Raji (cell line): ENCODE data around the gene RAC2.

ENCODE experiments used
- POLR2A ChIP-seq: IDR thresholded peaks from 2 replicates; pipeline ENCODE4 v1.6.1; 2011; ENCODE audit warnings: low read depth, low read length, control low read depth; ENCODE audit not compliant: insufficient read depth

Gene RAC2

GRCh38 chr22:37281195-37281594, 37.1 kb upstream of the RAC2 start:
- no peak for TF ChIP-seq POLR2A

GRCh38 chr22:37280718-37281117, 36.6 kb upstream of the RAC2 start:
- TF ChIP-seq POLR2A = no peak

- no peak for TF ChIP-seq POLR2A
Measured at GRCh38 chr22:37279331-37280181, 35.5 kb upstream of the RAC2 start.

- TF ChIP-seq POLR2A = no peak
Measured at GRCh38 chr22:37278261-37278660, 34.2 kb upstream of the RAC2 start.

GRCh38 chr22:37277384-37277783, 33.3 kb upstream of the RAC2 start:
- no peak for TF ChIP-seq POLR2A

- no peak for TF ChIP-seq POLR2A
Measured at GRCh38 chr22:37276776-37277175, 32.7 kb upstream of the RAC2 start.

GRCh38 chr22:37275622-37276021, 31.6 kb upstream of the RAC2 start:
- TF ChIP-seq POLR2A = no peak

GRCh38 chr22:37275134-37275533, 31.1 kb upstream of the RAC2 start:
- no peak for TF ChIP-seq POLR2A

- TF ChIP-seq POLR2A = no peak
Measured at GRCh38 chr22:37274380-37274862, 30.4 kb upstream of the RAC2 start.

GRCh38 chr22:37273846-37274225, 29.8 kb upstream of the RAC2 start:
- TF ChIP-seq POLR2A = no peak

GRCh38 chr22:37273126-37273845, 29.2 kb upstream of the RAC2 start:
- TF ChIP-seq POLR2A = no peak

- no peak for TF ChIP-seq POLR2A
Measured at GRCh38 chr22:37270928-37271650, 27.0 kb upstream of the RAC2 start.

GRCh38 chr22:37269936-37270678, 26.0 kb upstream of the RAC2 start:
- TF ChIP-seq POLR2A = no peak

GRCh38 chr22:37267661-37268413, 23.8 kb upstream of the RAC2 start:
- no peak for TF ChIP-seq POLR2A

- no peak for TF ChIP-seq POLR2A
Measured at GRCh38 chr22:37267135-37267587, 23.1 kb upstream of the RAC2 start.
